Activated CD8-positive, alpha-beta T cell treated with anti-CD3 and anti-CD28 coated beads for 36 hours (primary cell): ENCODE results near the gene METAP1D. TPM values are rescaled to one million over a fixed set of nuclear protein-coding genes. Genes with fewer than 3 reads are reported as not detected.
"Not testable (repeated sequence)": the region's sequence is repeated elsewhere in the genome, so short reads cannot be mapped to it uniquely, and the experiment has no call there.

Experiments used
- ATAC-seq: fragments of 200-7000 bp; cut with Tn5 transposase; one replicate; pipeline ENCODE4 v1.10.0; 2021; ENCODE audit warnings: mild to moderate bottlenecking, moderate library complexity
- CTCF ChIA-PET: fragments of 350-600 bp; sonication (Branson Sonifier 250); formaldehyde crosslinking; loops from one replicate; lab custom pipeline; 2021; ENCODE audit warnings: antibody characterized with exemption; lab: Charles Lee
- POLR2A ChIA-PET: fragments of 350-600 bp; sonication (Branson Sonifier 250); formaldehyde crosslinking; loops from one replicate; lab custom pipeline; 2021; ENCODE audit warnings: antibody characterized with exemption; lab: Charles Lee
- DNase-seq: peaks from one replicate; pipeline ENCODE4 v3.0.0-alpha.2; 2020
- H3K27ac Mint-ChIP-seq: one replicate; pipeline ENCODE4 v1.8.0; 2021; ENCODE audit warnings: mild to moderate bottlenecking, mixed read lengths
- H3K27me3 Mint-ChIP-seq: one replicate; pipeline ENCODE4 v1.8.0; 2021; ENCODE audit warnings: mixed read lengths
- H3K36me3 Mint-ChIP-seq: one replicate; pipeline ENCODE4 v1.8.0; 2021; ENCODE audit warnings: low read depth, mixed read lengths
- H3K4me1 Mint-ChIP-seq: one replicate; pipeline ENCODE4 v1.8.0; 2021; ENCODE audit warnings: low read depth, mixed read lengths
- H3K4me3 Mint-ChIP-seq: one replicate; pipeline ENCODE4 v1.8.0; 2021; ENCODE audit warnings: mild to moderate bottlenecking, moderate library complexity, mixed read lengths
- H3K9me3 Mint-ChIP-seq: one replicate; pipeline ENCODE4 v1.8.0; 2021; ENCODE audit warnings: mixed read lengths
- CTCF ChIP-seq: fragments of 200-600 bp; IDR thresholded peaks from one replicate; pipeline ENCODE4 v1.8.0; 2022; ENCODE audit warnings: antibody characterized with exemption, mild to moderate bottlenecking
- intact Hi-C: fragments of 100-400 bp; cut with micrococcal nuclease; formaldehyde crosslinking; loops from one replicate; pipeline ENCODE4 v1.10.0; 2022
- total RNA-seq, 2 experiments: library from RNA; stranded (reverse); gene quantifications; one replicate each; pipeline ENCODE4 v1.2.3, GENCODE V29; 2021

METAP1D gene
- total RNA-seq, 2 experiments from 2014 or later = 5.4 to 8.8 TPM

- ChIA-PET POLR2A (interaction anchor here (0.6 kb wide), 1 partner anchor 495 kb away, joined by 3 read pairs; no protein-coding TSS in a partner anchor), CTCF (no interaction called here)
- ATAC-seq (no peak), DNase-seq (no peak)
- Mint-ChIP-seq H3K4me1 (no peaks in the 10 kb centered on the region), H3K27ac (no peak overlapping the region), H3K36me3 (peaks cover 18% of the 10 kb centered on the region), H3K4me3 (no peak overlapping the region), H3K9me3 (no peaks in the 10 kb centered on the region), H3K27me3 (no peaks in the 10 kb centered on the region)
- no peak for TF ChIP-seq CTCF
- intact Hi-C loops = no loop called here
Measured at GRCh38 chr2:171986778-171987177, 13.0 kb upstream of the METAP1D start.

- CTCF ChIA-PET = interaction anchor here (1.2 to 1.7 kb wide), 3 partner anchors 11 to 16 kb away, joined by 3 to 4 read pairs (median 3); no protein-coding TSS in a partner anchor
- peaks cover 8% of the 10 kb centered on the region for H3K27me3 Mint-ChIP-seq
- intact Hi-C loops = no loop called here
- no peak for TF ChIP-seq CTCF
- no peak for ATAC-seq
- no peaks in the 10 kb centered on the region for H3K9me3 Mint-ChIP-seq
- H3K36me3 Mint-ChIP-seq = no peaks in the 10 kb centered on the region
- no peak for DNase-seq
- no peak overlapping the region for H3K27ac Mint-ChIP-seq
- no peak overlapping the region for H3K4me3 Mint-ChIP-seq
- POLR2A ChIA-PET = no interaction called here
- no peaks in the 10 kb centered on the region for H3K4me1 Mint-ChIP-seq
Measured at GRCh38 chr2:171991027-171991426, 8.7 kb upstream of the METAP1D start.

GRCh38 chr2:171995586-171995985 lies 4.2 kb upstream of the METAP1D start:
- Mint-ChIP-seq H3K4me1 (peaks cover 13% of the 10 kb centered on the region), H3K27me3 (peaks cover 9% of the 10 kb centered on the region), H3K27ac (no peak overlapping the region), H3K9me3 (no peaks in the 10 kb centered on the region), H3K4me3 (no peak overlapping the region), H3K36me3 (no peaks in the 10 kb centered on the region)
- intact Hi-C loops = no loop called here
- no peak for TF ChIP-seq CTCF
- POLR2A ChIA-PET = no interaction called here
- DNase-seq (no peak), ATAC-seq (no peak)
- CTCF ChIA-PET = no interaction called here

GRCh38 chr2:171996021-171996420 lies 3.7 kb upstream of the METAP1D start:
- intact Hi-C loops = no loop called here
- Mint-ChIP-seq H3K27me3 (peaks cover 9% of the 10 kb centered on the region), H3K4me3 (no peak overlapping the region), H3K27ac (no peak overlapping the region), H3K4me1 (peaks cover 17% of the 10 kb centered on the region), H3K36me3 (peaks cover 3% of the 10 kb centered on the region), H3K9me3 (no peaks in the 10 kb centered on the region)
- no peak for DNase-seq
- no peak for TF ChIP-seq CTCF
- ATAC-seq = no peak
- CTCF ChIA-PET = interaction anchor here (1.1 kb wide), 1 partner anchor 422 kb away, joined by 3 read pairs; no protein-coding TSS in a partner anchor
- POLR2A ChIA-PET = no interaction called here

- ATAC-seq, H3K27ac Mint-ChIP-seq, H3K4me3 Mint-ChIP-seq, H3K9me3 Mint-ChIP-seq, H3K36me3 Mint-ChIP-seq, DNase-seq, H3K27me3 Mint-ChIP-seq, intact Hi-C loops: not testable (repeated sequence)
- peaks cover 21% of the 10 kb centered on the region for H3K4me1 Mint-ChIP-seq
- ChIA-PET CTCF (interaction anchor here (1.1 kb wide), 1 partner anchor 423 kb away, joined by 3 read pairs; no protein-coding TSS in a partner anchor), POLR2A (interaction anchor here (1.5 kb wide), 1 partner anchor 18 kb away, joined by 5 read pairs; no protein-coding TSS in a partner anchor)
Measured at GRCh38 chr2:171997031-171997430, 2.7 kb upstream of the METAP1D start.
